Measurements from ENCODE around the gene DCLK3.

Gene DCLK3

DNA sequence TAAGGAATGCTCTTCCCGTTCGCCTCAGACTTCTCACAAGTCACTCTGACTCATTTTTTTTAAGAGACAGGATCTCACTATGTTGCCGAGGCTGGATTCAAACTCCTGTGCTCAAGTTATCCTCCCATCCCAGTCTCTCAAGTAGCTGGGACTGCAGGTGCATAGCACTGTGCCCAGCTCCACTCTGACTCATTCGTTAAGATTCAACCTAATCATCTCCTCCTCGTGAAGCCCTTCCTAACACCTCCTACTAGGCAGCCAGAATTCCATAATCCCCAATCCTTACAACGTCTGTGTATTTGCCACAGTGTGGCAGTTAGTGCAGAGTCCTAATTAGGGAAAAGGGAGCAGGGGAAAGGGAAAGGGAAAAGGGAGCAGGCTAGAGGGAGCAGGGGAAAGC, 26.4 kb upstream of the DCLK3 start:
- CTCF ChIA-PET: no interaction called here
- POLR2A ChIA-PET (ENCODE audit: low non-redundant PET): no interaction called here
- no peak for TF ChIP-seq CTCF (conservative IDR thresholded peaks at IDR 0.05; ENCODE audit: low read depth)
- DNase-seq (ENCODE audit: low spot score): no peak
- H3K27ac ChIP-seq: no peak overlapping the region

- no peak overlapping the region for H3K27ac ChIP-seq
- DNase-seq (ENCODE audit: low spot score): no peak
- no peak for TF ChIP-seq CTCF (conservative IDR thresholded peaks at IDR 0.05; ENCODE audit: low read depth)
- ChIA-PET POLR2A (ENCODE audit: low non-redundant PET) (no interaction called here), CTCF (no interaction called here)
These were observed 22.9 kb upstream of the DCLK3 start for GRCh38 chr3:36786921-36787890.

- no peak for TF ChIP-seq CTCF (conservative IDR thresholded peaks at IDR 0.05; ENCODE audit: low read depth)
- no peak for DNase-seq (ENCODE audit: low spot score)
- ChIA-PET POLR2A (ENCODE audit: low non-redundant PET) (no interaction called here), CTCF (no interaction called here)
- no peak overlapping the region for H3K27ac ChIP-seq
These were observed 19.8 kb upstream of the DCLK3 start for GRCh38 chr3:36784138-36784635.

- no peak overlapping the region for H3K27ac ChIP-seq
- no peak for DNase-seq (ENCODE audit: low spot score)
- ChIA-PET CTCF (no interaction called here), POLR2A (ENCODE audit: low non-redundant PET) (no interaction called here)
- no peak for TF ChIP-seq CTCF (conservative IDR thresholded peaks at IDR 0.05; ENCODE audit: low read depth)
These were observed 13.3 kb upstream of the DCLK3 start for GRCh38 chr3:36777424-36778218.

DNA sequence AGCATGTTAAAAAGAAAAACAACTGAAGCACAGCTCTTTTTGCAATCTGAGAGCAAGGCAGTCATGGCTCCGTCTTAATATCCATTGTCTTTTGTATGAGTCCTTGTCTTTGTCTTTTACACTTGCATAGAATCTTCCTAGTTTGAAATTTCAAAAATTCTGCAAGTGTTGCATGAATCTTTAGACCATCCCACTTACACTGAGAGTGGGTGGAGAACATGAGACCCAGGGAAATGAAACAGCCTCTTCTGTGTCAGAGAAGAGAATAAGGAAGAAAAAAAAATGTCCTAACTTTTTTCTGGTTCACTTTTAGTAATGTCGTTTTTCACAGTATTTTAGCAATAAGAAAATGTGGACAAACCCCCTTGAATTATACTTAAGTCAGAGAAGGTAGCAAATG, 12.1 kb upstream of the DCLK3 start:
- ChIA-PET CTCF (no interaction called here), POLR2A (ENCODE audit: low non-redundant PET) (no interaction called here)
- no peak overlapping the region for H3K27ac ChIP-seq
- TF ChIP-seq CTCF (conservative IDR thresholded peaks at IDR 0.05; ENCODE audit: low read depth): no peak
- no peak for DNase-seq (ENCODE audit: low spot score)

DNA sequence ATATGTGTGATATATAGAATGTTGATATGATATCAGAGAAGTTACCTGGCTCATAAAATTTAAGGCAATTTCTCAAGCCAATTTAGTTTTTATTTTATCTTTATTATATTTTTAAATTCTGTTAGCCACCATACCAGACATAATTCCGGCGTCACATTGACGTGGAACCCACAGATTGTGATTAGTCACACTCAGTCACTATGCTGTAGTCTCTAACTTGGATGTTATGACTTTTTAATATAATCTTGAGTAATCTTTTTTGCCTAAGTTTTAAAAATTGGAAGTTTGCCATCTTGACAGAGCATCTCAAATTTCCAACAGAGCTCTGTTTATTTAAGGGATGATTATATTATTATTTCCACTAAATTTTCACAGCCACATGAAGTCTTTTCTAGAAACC, 9.7 kb upstream of the DCLK3 start:
- TF ChIP-seq CTCF (conservative IDR thresholded peaks at IDR 0.05; ENCODE audit: low read depth): no peak
- ChIA-PET CTCF (no interaction called here), POLR2A (ENCODE audit: low non-redundant PET) (no interaction called here)
- H3K27ac ChIP-seq: no peak overlapping the region
- DNase-seq (ENCODE audit: low spot score): no peak

All from RWPE1 (cell line).